Adipose tissue (tissue), 3 donors: ENCODE data around the gene PALM2AKAP2. TPM values are rescaled to one million over a fixed set of nuclear protein-coding genes. Genes with fewer than 3 reads are reported as not detected.

Source experiments
- H3K27ac ChIP-seq: one replicate; pipeline ENCODE4 v1.5.1; 2013; ENCODE audit warnings: low read depth, low read length
- WGBS, 3 donors: extraction: QIAGEN DNeasy Blood & Tissue Kit; methylation state at CpG; one replicate each; pipeline ENCODE4 v1.1.7; 2013; 5-methylcytosine and 5-hydroxymethylcytosine counted together
- polyA plus RNA-seq, 3 donors: library from polyadenylated mRNA; stranded (reverse); fragments of 200-250 nt; gene quantifications; one replicate each; pipeline ENCODE4 v1.2.3, GENCODE V29; 2013
- donor health status: healthy with polysubstance abuse.
- donor health status: Bipolar disorder and iron deficiency.
- donor health status: healthy.

Gene PALM2AKAP2
- 10 to 100 TPM in 1 of 3 donors, 1 to 10 TPM in 2; 1.2 to 21.7 (median 6.9) TPM for polyA plus RNA-seq

DNA sequence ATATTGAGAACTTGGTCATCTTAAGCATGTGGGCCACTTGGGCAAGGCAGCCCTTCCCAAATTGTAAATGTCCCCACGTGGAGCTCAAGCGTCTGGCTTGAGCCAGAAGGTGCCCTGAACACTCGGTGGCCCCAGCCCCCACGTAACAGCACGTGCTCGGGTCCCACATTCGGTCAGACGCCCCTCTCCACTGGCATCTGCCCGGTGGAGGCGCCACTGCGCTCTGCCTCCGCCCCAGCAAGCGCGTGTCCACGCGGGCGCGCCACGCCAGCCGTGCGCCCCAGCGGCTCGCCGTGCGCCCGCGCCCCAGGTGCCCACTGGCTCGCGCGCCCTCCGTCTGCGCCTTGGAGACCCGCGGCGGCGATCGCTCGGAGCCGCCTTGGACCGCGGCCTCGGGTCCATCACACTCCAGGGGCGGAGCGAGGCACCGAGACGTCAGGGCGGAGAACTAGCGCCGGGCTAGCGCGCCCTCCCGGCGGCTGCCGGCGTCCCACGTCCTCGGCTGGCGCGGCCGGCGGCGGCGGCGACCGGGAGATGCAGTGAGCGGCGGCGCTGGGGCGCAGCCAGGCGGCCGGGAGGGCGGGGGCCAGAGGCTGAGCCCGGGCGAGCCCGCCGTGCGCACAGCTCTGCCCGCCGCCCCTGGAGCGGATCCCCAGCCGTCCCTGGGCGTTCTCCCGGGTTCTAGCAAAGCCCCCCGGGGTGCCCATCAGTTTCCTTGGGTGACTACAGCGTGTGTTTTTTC is at the start of gene PALM2AKAP2:
Gene PALM2AKAP2, plus strand, starts transcription at position 488 of the 742 bp plus-strand sequence. CDS start 291 bp downstream, outside the sequence.
- 1 to 2% (median 1%) methylated on average over 56 to 85 of the region's 85 CpGs for WGBS, 3 donors

DNA sequence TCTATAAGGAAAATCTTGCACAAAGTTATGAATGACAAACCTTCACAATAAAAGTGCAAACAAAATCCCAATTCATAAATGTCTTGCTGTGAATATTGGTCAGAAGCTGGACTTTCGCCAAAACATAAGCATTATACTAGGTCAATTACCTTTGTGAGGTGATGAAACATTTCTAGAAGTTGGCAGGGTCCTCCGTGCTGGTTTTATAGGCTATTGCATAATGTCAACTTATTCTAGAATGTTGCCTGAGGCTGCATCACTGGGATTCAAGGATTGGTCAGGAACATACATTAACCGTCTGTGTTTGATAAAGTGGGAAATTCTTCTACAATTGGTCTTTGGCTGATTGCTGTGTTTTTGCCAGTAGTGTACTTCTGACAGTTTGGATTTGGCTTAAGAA is 49.8 kb upstream of the PALM2AKAP2 start:
- WGBS, 3 donors: 56 to 67% (median 63%) methylated on average over 3 of the region's 3 CpGs
- H3K27ac ChIP-seq: no peak overlapping the region

More for the DNA sequence above, at the start of gene PALM2AKAP2:
- H3K27ac ChIP-seq: no peak within 1 kb of the TSS

DNA sequence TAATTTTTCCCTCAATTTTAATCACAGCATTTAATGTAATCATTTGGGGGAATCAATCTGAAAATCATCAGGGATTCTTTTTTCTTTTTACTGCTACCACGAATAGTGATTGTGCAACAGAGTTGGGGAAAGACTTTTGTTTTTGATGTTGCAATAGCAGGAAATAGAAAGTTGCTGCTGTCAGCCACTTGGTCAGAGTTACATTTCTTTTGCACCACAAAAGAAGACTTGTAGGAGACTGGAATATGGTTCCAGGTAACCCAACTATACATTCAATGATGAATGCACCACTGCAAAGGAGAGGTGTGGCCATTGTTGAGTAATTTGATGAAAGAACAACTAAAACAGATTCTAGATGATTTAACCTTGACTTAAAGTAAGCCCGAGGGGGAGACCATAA is 46.3 kb upstream of the PALM2AKAP2 start:
- H3K27ac ChIP-seq: no peak overlapping the region
- WGBS, 3 donors: 24 to 36% (median 30%) methylated on average over 2 of the region's 2 CpGs

DNA sequence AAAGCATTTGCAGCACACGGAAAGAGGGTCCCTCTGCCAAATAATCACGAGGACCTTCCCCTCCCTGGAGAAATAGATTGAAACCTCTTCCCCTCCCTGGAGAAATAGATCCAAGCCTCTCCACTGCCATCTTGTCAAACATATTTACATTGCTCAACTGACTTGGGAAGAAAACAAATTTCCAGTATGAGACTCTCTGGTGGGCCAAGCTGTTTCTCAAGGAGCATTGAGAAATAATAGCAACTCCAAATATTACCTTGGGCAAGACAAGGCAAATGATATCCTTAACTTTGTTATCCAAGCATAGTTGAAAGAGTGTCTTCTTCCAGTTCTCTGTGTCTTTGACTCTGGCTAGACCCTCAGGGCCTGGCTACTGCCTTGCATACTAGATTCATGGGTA is 45.2 kb upstream of the PALM2AKAP2 start:
- H3K27ac ChIP-seq: no peak overlapping the region
- WGBS, 3 donors: 63 to 70% (median 66%) methylated on average over 2 of the region's 2 CpGs

DNA sequence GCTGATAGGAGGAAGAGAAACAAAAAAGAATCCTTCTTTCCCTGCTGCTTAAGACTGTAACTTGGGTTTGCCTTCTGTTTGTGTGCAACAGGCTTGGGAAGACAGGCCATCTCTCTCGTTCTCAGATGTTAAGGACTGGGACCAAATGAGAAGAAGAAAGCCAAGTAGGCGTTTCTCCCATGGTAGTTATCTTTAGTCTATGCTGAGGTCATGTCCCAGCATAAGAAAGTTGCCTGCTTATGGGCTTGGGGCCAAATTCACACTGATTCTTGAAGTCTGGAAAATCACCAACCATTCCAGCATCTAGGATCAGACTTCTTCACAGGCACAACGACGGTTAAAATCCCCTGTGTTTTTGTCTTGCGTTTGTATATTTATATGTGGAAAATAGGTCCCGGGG is 44.2 kb upstream of the PALM2AKAP2 start:
- WGBS, 3 donors: 65 to 74% (median 67%) methylated on average over 6 of the region's 6 CpGs
- H3K27ac ChIP-seq: no peak overlapping the region

DNA sequence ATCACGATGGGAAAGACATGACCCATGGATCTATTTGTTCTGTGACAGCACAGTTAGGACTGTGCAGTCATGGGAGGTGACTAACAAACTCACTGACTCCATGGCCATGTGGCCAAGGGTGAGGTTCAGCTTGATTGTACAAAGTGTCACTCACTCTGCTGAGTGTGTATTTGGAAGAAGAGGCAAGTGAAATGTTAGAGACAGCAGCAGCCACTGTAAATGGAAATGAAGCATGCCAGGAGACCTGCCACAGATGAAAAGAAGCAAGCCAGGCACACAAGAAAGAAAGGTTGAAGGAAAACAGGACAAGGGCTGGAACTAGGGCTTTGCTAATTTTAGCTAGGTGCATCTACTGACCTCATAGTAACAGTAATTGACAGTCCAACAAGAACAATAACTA is 42.7 kb upstream of the PALM2AKAP2 start:
- WGBS, 3 donors: 75 to 87% (median 83%) methylated on average over 1 of the region's 1 CpG
- no peak overlapping the region for H3K27ac ChIP-seq

DNA sequence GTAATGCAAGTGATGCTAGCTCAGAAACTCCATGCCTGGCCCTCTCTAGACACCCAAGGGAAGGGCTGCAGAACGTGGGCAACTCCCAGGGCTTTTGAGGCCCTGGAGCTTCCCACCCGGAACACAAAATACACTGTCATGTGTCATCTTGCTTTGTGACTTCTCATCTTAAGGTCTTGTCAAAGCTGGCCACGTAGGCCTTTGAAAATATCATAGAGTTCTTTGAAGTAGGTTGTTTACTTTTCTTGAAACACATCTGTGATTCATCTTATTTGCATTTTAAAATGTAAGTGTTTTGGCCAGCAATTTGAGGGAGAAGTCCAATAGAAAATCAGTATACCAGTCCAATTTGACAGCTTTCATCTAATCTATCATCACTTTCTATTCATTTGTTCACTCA is 40.2 kb upstream of the PALM2AKAP2 start:
- WGBS, 3 donors: 57 to 69% (median 64%) methylated on average over 3 of the region's 3 CpGs
- H3K27ac ChIP-seq: no peak overlapping the region

DNA sequence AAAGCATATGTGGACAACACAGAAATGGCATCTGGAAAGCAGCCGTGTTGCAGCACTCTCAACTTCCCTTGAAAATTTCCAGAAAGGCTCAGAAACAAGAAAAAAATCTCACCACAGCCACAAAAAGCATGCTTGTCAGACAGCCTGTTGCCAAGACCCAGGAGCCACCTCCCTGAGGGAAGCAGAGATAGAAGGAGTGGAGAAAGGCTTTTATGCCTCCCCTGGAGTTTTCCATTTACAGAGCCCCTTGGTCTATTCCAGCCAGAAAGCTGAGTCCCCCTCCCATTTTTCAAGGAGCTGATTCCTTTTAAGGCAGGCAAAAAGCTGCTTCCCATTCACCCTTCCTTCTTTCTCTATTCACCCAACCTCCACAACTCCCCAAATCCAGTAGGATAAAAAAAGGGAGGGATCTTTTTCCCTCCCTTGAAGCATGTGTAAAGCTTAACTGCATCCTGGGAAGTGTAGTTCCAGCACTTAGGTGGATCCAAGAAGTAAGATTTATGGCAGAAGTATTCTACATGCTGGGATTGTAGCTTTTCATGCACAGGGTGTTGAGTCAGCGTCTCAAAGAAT is 37.1 kb upstream of the PALM2AKAP2 start:
- 45 to 55% (median 49%) methylated on average over 2 of the region's 2 CpGs for WGBS, 3 donors
- no peak overlapping the region for H3K27ac ChIP-seq

DNA sequence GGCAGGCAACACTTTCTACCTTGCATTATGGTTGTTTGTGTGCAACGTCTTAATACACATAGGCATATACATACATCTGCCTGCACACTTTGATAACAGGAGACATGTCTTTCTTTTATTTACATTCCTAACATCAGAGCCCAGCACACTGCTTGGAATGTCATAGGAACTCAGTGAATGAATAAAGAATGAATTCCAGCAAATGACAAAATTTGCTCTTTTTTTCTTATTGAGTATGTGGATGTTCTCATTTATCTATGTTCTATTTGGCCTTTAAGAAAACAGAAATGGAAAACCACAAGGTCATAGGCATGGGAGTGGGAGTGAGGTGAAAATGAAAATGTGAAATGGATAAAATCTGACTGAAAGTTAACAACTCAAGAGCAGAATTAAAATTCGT is 36.3 kb upstream of the PALM2AKAP2 start:
- no peak overlapping the region for H3K27ac ChIP-seq
- 45 to 73% (median 72%) methylated on average over 2 of the region's 2 CpGs for WGBS, 3 donors

DNA sequence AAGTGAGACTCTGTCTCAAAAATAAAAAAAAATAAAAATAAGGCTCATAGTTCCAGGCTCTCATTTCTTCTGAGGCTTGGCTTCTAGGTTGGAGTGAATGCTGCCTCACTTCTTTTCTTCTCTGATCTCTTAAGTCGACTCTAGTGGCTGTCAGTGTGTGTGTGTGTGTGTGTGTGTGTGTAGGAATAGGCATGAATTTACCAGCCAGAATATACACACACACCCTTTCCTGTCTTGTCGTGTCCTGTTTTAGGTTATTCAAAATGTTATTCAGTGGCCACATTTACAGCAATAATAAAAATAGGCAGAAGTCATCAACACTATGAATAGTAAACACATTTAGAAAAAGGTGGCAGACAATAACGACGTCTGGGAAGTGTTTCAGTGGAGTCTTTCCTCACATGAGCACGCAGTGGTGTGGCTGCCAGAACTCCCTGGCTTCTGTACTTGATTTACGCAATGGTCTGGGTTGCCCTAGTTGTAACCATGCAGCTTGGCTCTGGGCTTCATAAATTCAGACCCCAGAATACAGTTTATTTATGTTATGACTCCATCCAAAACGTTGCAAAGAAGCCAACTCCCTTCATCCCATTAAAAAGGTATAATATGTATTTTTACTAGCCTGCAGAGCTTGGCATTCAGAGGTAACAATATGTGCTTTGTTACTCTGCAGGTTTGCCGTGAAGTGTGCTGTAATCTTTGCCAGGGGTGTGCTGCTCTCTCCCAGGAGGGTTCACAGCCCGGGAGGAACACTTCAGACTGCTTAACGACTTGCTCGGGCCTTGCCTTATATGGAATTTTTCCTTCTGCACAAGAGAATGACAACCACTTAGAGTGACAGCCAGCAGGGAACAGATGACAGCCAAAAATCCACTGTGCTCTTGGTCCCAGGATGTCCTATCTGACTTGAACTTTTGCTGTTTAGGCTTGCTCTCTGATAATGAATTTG is 34.4 kb upstream of the PALM2AKAP2 start:
- no peak overlapping the region for H3K27ac ChIP-seq
- 13 to 29% (median 18%) methylated on average over 11 of the region's 11 CpGs for WGBS, 3 donors

DNA sequence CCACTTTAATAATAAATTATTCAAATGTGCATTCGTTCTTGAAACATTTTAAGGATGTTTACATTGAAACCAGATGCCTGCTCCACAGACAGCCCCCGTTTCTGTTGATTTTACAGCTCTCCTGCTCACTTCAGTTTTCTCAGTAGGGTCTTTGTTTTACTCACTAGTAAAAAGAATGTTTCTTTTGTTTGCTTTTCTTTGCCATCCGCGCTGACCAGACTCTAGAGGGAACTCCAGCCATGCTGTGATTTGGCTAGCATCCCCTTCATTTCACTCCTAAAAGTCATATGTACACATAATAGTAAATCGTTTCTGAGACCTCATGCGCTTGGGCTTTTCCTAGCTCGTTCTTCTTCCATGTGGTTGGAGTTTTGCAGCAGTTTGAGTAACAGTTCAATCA is 28.7 kb upstream of the PALM2AKAP2 start:
- no peak overlapping the region for H3K27ac ChIP-seq
- 15 to 45% (median 40%) methylated on average over 7 of the region's 7 CpGs for whole genome bisulfite sequencing, 3 donors

DNA sequence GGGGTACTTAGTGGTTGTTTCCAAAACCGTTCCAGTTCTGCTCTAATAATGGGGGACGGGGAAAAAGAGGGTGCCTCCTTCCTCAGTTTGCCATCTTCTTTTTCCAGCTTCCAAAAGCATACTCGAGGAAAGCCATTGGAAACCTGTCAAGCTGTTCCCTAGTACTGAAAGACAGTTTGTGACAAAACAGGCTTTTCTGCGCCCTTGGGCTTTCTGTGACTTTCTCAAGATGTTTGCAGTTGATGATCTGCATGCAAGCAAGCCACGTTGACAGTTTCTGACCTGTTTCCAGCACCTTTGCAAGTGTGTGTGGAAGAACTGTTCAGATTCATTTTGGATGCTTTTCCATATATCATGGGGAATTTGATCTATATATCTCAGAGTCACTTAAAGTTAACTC is 26.7 kb upstream of the PALM2AKAP2 start:
- WGBS, 3 donors: 76 to 82% (median 78%) methylated on average over 5 of the region's 5 CpGs
- no peak overlapping the region for H3K27ac ChIP-seq

DNA sequence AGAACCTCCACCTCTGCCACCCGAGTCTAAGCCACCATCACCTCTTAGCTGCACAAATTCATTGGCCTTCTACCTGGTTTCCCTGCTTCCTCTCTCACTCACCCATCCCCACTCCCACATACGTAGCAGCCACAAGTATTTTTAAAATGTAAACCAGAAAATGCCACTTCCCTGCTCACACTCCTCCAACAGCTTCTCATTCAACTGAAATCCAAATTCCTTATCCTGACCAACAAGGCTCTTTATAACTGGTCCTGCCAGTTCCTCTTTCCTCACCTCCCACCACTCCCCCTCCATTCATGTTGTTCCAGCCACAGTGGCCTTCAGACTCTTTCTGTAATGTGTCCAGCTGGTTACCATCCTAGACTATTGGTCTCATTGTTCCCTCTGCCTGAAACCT is 25.0 kb upstream of the PALM2AKAP2 start:
- no peak overlapping the region for H3K27ac ChIP-seq
- WGBS, 3 donors: 64 to 74% (median 71%) methylated on average over 2 of the region's 2 CpGs

DNA sequence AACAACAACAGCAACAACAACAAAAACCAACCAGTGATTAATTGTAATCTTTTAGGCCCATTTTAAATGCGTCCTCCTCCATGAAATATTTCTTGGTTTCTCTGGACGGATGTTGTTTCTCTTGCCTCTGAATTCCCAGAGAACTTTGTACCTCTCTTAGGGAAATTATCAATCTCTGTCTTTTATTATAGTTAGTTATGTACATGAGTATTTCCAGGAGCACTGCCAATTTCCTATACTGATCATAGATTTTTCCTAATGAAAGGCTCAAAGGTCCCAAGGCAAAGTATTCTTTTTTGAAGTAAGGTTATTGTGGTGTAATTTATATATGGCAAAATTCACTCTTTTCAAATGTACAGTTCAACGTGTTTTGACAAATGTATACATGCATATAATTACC is 20.4 kb upstream of the PALM2AKAP2 start:
- H3K27ac ChIP-seq: no peak overlapping the region
- WGBS, 3 donors: 19 to 57% (median 52%) methylated on average over 3 of the region's 3 CpGs

DNA sequence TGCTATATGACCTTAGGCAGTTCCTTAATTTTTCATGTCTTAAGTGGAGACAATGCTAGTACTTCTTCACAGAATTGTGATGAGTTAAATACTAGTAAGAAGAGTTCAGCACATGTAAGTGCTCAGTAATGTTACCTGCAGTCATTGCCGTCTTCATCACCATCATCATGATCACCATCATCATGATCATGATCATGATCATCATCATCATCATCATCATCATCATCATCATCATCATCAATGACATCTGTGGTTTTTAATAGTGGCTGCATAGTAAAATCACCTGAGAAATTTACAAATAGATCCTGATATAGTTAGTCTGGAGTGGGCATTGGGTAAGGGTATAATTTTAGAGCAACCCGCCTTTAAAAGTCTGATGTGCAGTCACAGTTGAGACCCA is 14.7 kb upstream of the PALM2AKAP2 start:
- WGBS, 3 donors: 79 to 98% (median 86%) methylated on average over 2 of the region's 2 CpGs
- no peak overlapping the region for H3K27ac ChIP-seq

DNA sequence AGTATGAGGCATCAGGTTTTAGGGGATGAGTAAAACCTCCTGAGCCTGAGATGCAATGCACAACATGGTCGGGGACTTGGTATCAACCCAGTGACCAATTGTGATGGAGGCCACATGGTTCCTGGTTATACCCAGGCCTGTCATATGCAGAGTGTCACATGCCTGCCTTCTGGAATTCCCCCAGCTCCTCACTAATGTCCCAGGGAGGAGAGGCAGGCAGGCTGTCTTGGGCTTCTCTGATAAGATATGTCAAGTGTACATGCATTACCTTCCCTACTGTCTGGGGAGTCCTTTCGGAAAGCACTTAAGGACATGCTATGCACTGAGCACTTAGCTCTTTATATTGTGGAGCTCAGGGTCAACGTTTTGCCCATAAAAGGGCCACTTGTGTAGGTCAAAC is 14.2 kb upstream of the PALM2AKAP2 start:
- H3K27ac ChIP-seq: no peak overlapping the region
- WGBS, 3 donors: 61 to 74% (median 68%) methylated on average over 3 of the region's 3 CpGs

DNA sequence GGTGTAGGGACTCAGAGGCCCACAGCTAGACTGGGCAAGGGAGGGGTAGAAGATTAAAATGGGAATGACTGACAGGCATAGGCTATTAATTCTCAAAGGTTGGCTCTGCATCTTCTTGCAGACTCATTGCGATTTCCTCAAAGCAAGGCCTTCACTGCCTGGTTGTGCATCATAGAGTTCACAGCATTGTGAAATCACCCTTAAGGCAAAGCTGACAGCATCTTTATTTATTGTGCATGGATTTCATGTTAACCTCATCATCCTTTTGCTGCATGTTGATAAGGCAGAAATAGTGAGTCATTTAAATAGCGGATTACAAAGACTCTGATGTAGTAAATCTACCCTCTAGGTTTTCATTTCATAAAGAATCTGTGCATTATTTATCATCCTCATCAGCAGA is 13.6 kb upstream of the PALM2AKAP2 start:
- H3K27ac ChIP-seq: no peak overlapping the region
- WGBS, 3 donors: 63 to 86% (median 80%) methylated on average over 2 of the region's 2 CpGs

DNA sequence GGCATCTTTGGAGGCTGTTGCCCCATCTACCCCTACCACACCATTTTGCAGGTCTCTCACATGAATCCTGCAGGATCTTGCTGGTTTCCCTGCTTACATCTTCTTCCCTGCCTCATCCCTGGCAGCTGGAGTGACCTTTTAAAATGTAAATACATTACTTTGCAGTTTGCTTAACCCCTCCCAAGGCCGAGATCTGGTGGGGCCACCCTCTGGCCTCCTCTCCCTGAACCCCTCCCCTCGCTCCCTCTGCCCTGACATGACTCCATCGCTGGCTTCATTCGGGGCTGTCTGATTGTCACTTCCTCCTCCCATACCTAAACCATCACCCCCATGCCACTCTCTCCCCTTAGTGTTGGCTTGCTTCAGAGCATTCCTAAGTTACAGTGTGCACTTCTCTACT is 12.6 kb upstream of the PALM2AKAP2 start:
- WGBS, 3 donors: 37 to 53% (median 39%) methylated on average over 4 of the region's 4 CpGs
- H3K27ac ChIP-seq: no peak overlapping the region

DNA sequence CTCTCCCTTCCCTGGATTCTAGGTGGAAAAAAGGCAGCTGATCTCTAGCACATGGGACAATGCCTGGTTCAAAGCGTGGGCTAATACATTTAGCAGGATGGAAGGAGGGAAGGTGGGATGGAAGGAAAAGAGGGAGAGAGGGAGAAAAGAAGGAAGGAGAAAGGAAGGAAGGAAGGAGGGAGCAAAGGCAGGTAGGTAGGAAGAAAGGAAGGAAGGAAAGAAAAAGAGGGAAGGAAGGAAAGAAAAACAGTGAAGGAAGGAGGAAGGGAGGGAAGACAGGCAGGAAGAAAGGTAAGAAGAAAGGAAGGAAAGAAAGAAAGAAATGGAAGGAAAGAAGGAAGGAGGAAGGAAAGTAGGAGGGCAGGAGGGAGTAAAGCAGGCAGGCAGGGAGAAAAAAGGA is 12.2 kb upstream of the PALM2AKAP2 start:
- no peak overlapping the region for H3K27ac ChIP-seq
- WGBS, 3 donors: 68 to 81% (median 75%) methylated on average over 1 of the region's 1 CpG
